Dermis microvascular lymphatic vessel endothelial cell (primary cell): ENCODE results near the gene ZNF425. TPM values are rescaled to one million over a fixed set of nuclear protein-coding genes. Genes with fewer than 3 reads are reported as not detected.
"Not testable (repeated sequence)": the region's sequence is repeated elsewhere in the genome, so short reads cannot be mapped to it uniquely, and the experiment has no call there.

Experiments used
- DNase-seq, 2 donors: peaks; one replicate each; pipeline versions ENCODE4 v3.0.0 to v3.0.0-alpha.2; 2010; ENCODE audit warnings: low read depth in 2 of 2
- total RNA-seq: library from RNA; depleted of rRNA; stranded (reverse); fragments of >200 nt; gene quantifications from 2 replicates; pipeline ENCODE4 v1.2.1, GENCODE V29; 2014

The ZNF425 gene
- total RNA-seq, 1 donor from 2014 or later: 1.5 TPM

DNA sequence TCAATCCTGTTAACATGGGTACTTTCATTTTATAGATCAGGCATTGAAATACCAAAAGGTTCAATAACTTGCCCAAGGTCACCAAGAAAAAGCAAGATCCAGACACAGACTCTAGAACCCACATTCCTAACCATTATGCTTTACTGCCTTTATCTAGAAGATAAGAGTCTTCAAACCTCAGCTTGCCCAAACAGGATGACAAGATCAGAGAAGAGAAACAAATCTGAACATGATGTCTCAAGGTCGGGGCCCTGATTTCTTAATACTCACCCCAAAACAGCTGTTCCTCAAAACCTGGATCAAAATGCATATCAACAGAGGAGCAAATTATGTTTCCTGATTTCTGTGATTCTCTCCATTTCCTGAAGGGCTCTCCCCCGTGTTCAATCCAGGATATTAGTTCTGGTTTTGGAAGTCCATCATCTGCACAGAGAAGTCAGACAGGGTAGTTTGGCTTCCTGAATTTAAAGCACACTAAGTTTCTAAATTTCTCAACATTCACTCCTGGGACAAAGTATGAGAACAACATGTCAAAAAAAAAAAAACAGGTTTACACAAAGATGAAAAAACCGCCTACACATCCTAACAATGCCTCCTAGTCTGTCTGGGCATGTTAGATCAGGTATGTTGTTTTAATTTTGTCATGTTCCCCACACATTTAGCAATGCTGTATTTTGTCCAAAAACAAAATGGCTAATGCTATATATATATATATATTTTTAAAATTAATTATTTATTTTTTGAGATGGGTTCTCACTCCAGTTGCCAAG lies 51.8 kb downstream of the ZNF425 start:
- no peak for DNase-seq

- no peak for DNase-seq
Measured at GRCh38 chr7:149072438-149072775, 53.7 kb downstream of the ZNF425 start.

GRCh38 chr7:149071641-149072437 lies 54.3 kb downstream of the ZNF425 start:
- DNase-seq: peak in 1 of 2 donors; percentile 26

DNA sequence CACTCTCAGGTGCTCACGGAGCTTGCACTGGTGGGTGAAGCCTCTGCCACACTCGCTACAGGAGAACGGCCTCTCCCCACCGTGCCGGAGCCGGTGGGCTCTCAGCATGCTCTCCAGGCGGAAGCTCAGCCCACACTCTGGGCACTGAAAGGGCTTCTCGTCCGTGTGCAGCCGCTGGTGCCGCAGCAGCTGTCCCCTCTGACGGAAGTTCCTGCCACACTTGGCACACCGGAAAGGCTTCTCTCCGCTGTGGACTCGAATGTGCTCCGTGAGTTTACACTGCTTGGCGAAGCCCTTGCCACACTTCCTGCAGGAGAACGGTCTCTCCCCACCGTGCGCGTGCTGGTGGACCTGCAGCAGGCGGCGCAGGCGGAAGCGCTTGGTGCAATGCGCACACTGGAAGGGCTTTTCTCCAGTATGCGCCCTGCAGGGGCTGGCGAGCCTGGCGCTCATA lies 54.9 kb downstream of the ZNF425 start:
- no peak for DNase-seq

DNA sequence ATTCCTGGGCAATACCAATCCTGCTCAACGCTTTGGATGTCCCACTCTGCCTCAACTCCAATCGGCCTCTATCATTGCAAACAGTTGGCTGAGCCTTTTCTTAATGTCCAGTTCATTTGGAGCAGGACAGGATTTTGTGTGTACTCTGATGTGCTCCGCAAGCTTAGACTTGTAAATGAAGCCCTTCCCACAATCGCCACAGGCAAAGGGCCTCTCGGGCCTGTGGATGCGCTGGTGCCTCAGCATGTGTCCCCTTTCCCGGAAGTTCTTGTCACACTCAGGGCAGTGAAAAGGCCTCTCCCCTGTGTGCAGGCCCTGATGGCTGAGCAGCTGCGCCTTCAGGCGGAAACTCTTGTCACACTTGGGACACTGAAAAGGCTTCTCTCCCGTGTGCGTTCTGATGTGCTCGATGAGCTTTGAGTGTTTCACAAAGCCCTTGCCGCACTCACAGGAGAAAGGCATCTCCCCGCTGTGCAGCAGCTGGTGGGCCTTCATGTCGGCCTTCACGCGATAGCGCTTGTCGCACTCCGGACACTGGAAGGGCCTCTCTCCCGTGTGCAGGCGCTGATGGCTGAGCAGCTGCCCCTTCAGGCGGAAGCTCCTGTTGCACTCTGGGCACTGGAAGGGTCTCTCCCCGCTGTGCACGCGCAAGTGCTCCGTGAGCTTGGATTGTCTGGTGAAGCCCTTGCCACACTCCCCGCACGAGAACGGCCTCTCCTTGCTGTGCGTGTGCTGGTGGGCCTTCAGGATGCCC lies 55.6 kb downstream of the ZNF425 start:
- no peak for DNase-seq

DNA sequence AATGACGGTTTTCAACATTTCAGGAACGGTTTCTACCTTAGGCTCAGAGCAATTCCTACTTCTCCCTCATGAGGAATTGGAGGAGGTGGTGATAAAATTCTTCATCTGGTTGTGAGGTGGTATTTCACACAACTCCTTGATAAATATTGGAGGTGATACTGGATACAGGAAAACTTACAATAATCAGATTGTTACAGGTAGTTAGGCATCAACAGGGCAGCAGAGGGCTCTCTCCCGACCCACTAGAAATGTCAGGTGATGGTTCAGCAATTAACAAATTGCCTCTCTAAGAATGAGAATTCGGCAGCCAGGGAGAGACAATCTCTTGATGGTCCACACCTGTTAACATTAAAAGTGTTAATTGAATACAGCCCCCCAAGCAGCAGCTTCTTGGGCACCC lies 58.3 kb downstream of the ZNF425 start:
- DNase-seq: no peak

- DNase-seq: no peak
Measured at GRCh38 chr7:149063476-149063875, 62.6 kb downstream of the ZNF425 start.

DNA sequence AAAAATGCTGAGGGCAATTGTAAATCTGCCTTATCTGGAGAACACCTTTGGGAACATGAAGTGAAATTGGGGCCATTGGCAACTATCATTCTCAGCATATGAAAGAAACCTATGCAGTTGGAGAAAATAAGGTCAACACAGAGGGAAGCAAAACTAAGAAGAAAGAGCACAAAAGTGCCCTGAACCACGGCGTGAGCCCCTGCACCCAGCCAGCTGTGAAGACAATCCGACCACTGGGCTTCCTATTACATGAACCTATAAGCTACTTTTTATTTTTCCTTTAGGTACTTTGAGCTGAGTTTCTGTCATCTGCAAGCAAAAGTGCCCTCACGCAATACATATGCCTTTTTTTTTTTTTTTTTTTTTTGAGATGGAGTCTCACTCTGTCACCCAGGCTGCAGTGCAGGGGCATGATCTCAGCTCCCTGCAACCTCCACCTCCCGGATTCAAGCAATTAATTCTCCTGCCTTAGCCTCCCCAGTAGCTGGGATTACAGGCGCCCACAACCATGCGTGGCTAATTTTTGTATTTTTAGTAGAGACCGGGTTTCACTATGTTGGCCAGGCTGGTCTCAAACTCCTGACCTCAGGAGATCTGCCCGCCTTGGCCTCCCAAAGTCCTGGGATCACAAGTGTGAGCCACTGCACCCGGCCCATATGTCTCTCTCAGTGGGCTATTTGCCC lies 63.8 kb downstream of the ZNF425 start:
- not testable (repeated sequence) for DNase-seq

GRCh38 chr7:149060156-149060555 lies 66.0 kb downstream of the ZNF425 start:
- DNase-seq: no peak

GRCh38 chr7:149053885-149054284 lies 72.2 kb downstream of the ZNF425 start:
- DNase-seq: no peak

DNA sequence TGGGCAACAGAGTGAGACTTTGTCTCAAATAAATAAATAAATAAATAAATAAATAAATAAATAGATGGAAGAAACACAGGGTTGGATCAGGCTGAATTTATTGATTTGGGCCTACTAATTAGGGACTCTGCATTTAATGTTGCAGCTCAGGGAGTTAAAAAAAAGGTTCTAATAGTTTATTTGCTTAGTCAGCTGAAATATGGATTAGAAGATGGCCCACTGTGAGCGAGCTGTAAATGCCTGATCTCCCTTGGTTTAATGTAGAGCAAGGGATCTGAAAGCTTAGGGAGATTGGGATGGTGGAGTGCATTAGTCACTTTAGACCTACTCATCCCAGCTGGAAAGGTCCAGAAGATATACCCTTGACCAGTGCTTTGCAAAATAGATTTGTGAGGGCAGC lies 72.7 kb downstream of the ZNF425 start:
- no peak for DNase-seq

Other genes with a start within 250 kb of the ZNF425 start
- gene EZH2, start 242.0 kb downstream of the ZNF425 start, total RNA-seq: 8.5 and 11.8 TPM in 2 replicates
- gene PDIA4, start 97.8 kb downstream of the ZNF425 start, total RNA-seq: 239 and 243 TPM in 2 replicates
- gene ZNF786, start 35.6 kb downstream of the ZNF425 start, total RNA-seq: 4.9 and 7.3 TPM in 2 replicates
- gene ZNF398, start 21.1 kb upstream of the ZNF425 start, total RNA-seq: 5.0 and 7.2 TPM in 2 replicates
- 22.9 and 27.1 TPM in 2 replicates for gene ZNF282, start 69.2 kb upstream of the ZNF425 start, total RNA-seq
- 2.8 and 4.2 TPM in 2 replicates for gene ZNF212, start 113.3 kb upstream of the ZNF425 start, total RNA-seq
- 3.1 and 4.2 TPM in 2 replicates for gene ZNF783, start 135.9 kb upstream of the ZNF425 start, total RNA-seq